Skin of body (tissue), 2 donors: ENCODE results near the gene KCNK13. TPM values are rescaled to one million over a fixed set of nuclear protein-coding genes. Genes with fewer than 3 reads are reported as not detected.
"Not testable (repeated sequence)": the region's sequence is repeated elsewhere in the genome, so short reads cannot be mapped to it uniquely, and the experiment has no call there.

ENCODE experiments used
- DNase-seq: peaks from one replicate; lab custom pipeline; 2025; lab: John Stamatoyannopoulos, UW
- total RNA-seq: library from RNA; depleted of rRNA; stranded (reverse); fragments of >200 nt; gene quantifications from one replicate; pipeline ENCODE4 v1.2.3, GENCODE V29; 2014

Gene KCNK13
- 0.39 TPM for total RNA-seq

DNA sequence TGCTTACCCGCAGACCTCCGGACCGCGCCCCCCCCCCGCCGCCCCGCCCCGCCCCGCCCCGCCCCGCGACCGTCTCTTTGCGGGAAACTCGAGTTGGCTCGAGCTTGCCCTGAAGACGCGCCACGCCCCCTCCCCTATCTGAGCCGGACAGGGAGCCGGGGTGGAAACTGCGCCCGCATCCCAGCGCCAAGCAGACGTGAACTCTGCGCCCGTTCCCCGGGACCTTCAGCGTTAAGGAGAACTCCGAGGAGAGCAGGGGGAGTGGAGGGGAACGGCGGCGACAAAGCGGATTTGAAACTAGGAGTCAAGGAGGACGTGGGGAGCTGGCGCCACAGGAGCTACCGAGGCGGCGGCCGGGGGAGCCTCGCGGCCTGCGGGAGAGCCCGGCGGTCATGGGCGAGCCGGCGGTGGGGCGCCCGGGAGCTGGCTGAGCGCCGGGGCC is at the start of gene KCNK13:
Gene KCNK13 (plus strand): TSS at position 310 of the 442 bp plus-strand sequence. CDS start 212 bp downstream, outside the sequence.
- no peak for DNase-seq

DNA sequence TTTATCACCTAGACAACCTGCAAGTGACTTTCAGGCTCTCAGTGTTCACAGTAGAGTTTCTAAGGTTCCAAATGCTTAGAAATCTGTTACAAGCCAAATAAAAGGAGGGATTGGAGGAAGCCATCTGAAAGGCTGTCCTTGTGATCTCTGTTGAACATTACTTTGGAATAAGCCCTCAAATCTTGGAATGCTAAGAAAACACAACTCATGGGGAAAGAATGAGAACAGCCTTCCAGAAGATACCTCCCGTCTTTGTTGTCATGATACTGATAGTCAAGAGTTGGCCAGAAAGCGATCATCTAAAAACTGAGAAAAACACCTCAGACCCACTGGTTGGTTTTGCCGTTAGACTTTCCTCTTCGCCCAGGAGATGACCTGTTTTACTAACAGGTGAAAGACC is 44.4 kb upstream of the KCNK13 start:
- DNase-seq = no peak

DNA sequence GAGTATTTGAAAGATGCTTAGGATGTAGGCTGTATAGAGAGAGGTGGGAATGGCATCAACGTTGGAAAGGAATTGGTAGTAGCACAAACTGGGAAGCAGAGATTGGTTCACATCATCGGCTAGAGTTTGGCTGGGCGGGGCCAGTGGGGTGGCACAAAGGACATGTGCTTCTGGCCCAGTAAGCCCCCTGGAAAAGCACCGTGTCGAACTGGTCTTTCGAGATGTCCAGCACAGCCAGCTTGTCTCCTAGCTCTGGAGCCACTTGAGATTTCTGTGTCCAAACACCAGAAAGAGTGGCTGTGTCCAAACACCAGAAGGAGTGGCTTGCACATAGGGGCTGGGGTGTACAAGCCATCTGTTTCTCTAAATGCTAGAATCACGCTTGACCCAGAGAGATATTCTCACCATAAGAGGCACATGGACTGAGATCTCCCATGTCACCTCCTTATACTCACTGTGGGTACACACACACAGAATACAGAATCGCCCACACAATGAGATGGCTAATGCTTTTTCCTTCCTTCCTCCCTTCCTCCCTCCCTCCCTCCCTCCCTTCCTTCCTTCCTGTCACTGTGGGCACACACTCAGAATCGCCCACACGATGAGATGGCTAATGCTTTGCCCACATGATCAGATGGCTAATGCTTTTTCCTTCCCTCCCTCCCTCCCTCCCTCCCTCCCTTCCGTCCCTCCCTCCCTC is 41.8 kb upstream of the KCNK13 start:
- no peak for DNase-seq

DNA sequence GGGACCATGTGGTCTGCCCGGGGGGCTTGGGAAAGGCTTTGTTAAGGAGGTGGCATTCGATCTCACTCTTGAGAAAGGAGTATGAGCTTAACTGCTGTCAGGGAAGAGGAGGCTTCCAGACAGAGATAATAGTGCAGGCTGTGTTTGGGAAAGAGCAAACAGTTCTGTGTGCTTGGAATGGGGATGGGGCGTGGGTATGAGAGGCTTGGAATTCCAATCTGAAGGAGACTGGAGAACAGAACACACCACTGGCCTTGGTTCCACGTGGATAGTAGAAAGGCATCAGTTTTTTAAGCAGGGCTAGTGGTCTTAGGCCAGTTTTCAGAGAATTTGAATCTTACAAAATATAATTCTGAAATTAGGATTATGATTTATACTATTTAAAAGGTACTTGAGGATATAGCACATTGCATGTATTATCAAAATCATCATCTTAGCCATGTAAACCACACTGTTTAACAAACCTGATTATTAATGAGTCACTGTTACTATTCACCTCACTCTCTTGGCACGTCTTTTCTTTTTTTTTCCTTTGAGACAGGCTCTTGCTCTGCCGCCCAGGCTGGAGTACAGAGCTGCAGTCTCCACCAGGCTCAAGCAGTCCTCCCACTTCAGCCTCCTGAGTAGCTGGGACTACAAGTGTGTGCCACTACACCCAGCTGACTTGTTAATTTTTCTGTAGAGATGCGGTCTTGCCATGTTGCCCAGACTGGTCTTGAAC is 38.5 kb upstream of the KCNK13 start:
- no peak for DNase-seq

DNA sequence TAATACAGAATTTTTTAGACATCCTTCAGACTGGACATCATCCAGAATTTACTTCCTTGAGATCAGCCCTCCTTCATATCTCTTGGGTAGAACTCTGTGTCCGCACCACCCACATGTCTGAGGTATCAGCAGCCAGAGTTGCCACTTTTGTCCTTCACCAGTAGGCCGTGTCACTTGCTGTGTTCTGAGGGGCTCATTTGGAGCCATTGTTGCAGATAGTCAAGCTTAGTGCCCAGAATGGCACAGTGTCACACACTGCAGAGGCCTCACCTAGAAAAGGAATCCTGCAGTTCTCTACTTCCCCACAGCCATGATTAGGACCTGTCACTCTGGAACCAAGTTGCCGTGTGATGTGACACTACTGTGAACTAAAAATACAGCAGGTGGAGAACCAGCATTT is 36.9 kb upstream of the KCNK13 start:
- no peak for DNase-seq

DNA sequence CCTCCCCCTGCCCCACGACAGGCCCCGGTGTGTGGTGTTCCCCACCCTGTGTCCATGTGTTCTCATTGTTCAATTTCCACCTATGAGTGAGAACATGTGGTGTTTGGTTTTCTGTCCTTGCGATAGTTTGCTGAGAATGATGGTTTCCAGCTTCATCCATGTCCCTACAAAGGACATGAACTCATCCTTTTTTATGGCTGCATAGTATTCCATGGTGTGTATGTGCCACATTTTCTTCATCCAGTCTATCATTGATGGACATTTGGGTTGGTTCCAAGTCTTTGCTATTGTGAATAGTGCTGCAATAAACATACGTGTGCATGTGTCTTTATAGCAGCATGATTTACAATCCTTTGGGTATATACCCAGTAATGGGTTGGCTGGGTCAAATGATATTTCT is 35.2 kb upstream of the KCNK13 start:
- not testable (repeated sequence) for DNase-seq

DNA sequence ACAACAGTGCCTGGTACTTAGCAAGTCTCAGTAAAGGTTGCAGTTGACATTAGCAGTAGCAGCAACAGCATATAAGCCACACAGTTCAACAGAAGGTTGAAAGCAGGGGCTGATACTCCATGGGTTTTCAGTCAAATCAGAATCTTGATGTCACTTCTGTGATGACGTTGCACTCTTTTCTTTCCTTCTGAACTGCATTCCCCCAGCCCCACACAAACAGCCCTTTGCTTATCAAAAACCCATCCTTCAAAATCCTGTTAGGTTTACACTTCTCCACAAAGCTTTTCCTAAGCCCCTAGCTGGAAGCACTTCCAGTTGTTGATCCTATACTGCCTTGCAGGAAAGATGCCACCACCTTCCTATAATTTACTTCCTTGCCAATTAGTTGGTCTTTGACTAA is 34.0 kb upstream of the KCNK13 start:
- DNase-seq = no peak

DNA sequence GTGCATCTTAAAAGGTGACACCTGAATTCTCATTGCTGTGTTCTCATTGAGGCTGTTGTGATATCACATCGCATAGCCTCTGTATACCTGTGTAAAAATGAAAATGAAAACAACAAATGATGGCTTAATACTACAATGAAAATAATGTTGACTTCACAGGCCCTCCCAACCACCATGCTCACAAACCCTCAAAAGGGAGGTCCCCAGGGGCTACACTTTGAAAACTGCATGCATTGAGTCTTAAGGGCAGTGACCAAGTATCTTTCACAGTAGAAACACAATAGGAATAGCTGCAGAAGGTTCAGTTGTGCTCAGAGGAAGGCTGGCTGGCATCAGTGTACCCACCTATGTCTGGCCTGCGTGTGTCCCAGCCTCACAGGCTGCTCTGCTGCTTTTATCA is 27.6 kb upstream of the KCNK13 start:
- DNase-seq = no peak

DNA sequence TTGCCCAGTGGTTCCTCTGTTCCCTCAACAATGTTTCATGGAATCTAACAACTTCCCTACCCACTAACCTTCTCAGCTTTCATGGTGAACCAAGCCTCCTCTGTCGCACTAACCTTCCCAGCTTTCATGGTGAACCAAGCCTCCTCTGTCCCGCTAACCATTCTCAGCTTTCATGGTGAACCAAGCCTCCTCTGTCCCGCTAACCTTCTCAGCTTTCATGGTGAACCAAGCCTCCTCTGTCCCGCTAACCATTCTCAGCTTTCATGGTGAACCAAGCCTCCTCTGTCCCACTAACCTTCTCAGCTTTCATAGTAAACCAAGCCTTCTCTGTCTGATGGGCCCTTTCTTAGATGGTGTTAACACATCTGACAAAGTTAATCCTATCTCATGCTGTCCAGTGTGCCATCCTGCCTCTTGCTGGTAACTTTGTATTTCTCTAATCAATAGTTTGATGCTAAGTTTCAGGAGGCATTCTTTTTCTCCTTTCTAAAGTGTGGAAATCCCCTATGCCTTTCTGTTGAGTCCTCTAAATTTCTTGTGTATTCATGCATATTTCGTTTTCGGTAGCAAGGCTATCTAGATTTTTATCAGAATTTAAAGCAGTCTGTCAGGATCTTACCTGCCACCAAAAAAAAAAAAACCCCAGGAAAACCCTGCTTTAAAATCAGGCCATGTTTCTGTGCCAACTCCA is 26.8 kb upstream of the KCNK13 start:
- no peak for DNase-seq

DNA sequence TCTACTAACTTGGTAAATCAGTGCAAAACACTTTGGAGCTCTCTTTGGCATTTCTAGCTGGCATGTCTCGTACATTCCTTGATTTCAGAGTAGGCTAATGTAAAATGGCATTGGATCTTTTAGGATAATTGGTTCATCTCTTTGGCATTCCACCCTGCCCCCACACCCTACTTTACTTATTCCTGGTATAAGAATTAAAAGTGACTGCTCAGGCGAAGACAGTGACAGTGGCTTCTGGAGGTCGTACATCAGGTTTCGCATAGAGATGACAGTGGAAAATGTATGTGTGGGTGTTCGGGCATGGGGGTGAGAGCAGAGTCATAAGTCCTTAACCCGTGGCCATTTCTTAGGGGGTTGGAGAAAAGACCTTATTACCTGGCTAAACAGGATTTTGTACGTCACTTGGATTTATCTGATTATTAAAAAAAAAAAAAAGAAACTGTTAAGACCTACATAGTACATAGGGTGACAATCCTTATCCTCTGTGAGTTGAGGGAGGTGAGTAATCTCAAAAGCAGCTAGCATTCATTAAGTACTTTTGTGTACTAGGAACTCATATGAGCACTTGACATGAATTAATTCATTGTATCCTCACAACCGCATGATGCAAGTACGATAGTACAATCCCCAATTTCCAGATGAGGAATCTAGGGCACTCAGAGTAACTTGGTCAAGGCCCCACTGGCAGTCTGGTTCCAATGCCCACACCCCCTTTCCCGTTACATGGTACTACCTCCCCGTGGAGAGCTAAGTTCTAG is 22.4 kb upstream of the KCNK13 start:
- DNase-seq = no peak

DNA sequence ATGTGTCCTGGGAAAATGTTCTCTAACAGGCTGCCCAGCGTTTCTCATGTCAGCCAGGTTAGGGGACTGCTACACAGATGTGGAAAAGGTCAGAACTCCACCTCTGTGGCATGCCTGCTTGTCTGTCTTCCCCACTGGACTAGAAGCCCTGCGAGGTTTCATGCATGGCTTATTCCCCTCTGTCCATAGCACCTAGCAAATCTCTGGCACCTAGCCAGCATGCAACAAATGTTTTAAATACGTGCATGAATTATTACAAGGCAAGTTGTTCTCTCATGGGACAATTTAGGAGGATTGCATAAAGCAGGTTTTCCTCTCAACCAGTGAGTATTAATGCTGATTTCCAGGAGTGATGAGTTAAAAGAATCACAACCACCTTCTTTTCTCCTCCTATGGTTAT is 21.4 kb upstream of the KCNK13 start:
- DNase-seq = no peak

DNA sequence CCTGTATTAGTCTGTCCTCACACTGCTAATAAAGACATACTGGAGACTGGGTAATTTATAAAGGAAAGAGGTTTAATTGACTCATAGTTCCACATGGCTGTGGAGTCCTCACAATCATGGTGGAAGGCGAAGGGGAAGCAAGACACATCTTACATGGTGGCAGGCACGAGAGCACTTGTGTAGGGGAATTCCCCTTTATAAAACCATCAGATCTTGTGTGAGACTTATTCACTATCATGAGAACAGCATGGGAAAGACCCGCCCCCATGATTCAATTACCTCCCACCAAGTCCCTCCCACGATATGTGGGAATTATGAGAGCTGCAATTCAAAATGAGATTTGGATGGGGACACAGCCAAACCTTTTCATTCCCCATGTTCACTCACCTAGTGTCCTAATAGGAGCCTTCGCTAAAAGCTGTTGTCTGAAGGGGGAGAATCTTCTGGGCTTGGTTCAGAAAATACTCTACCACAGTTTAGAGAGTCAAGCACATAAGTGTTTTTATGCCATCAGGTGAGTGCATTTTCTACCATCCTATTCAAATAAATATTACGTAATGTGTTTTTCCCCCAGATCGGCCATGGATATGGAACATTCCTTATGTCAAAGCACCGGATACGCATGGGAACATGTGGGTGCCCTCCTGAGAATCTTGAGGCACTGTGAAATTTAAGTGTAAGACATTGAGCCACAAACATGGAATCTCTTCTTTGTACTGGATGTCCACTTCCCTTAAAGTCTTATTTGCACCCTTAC is 19.1 kb upstream of the KCNK13 start:
- no peak for DNase-seq

DNA sequence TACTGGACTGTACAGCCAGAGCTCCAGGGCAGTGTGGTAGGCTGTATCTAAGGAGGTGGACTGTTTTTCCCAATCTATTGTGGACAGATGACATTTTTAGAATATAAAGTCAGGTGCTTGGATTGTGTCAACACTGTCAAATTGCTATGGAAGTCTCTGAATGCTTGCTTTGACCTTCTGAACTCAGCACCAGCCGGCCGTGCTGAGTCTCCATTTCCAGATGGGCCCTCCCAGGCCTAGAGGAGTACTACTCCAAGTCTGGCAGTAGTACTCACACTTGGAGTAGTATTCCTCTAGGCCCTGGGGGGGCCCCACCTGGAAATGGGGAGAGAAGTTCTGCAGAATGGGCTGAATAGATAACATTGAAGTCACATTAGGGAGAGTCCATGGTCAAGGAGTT is 16.2 kb upstream of the KCNK13 start:
- DNase-seq = no peak

DNA sequence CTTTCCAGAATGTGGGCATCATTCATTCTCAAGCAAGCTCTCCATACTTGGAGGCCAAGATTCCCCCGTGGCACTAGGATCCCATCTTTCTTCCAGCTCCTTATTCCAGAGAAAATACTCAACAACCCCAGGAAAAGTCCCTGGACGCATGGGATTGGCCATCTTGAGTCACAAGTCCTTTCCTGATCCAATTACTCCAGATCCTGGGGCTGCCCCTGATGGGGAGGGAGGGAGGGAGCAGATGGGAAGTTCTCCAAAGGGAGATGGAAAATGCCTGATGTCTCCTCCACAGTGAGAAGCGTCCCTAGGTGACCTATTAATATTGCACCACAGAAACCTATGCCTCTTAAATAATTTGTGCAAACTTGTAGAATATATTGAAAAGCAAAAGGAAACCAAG is 12.4 kb upstream of the KCNK13 start:
- DNase-seq = no peak

DNA sequence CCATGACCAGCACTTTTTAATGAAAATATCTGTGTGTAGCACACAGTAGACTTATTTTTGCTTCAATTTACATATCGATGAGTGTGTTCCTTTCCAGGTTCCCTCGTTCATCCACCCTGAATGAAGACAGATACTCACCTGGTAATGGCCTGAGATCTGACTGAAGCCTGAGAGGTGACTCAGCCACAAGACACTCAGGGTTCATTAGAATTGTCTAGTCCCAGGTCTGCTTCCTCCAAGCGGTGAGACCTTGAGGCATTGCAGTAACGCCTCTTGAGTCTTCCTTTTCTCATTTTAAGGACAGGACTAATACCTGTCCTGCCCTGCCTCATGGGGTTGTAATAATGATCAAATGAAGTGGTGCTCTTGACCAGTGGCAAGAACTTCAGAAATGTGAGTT is 11.5 kb upstream of the KCNK13 start:
- DNase-seq = no peak

DNA sequence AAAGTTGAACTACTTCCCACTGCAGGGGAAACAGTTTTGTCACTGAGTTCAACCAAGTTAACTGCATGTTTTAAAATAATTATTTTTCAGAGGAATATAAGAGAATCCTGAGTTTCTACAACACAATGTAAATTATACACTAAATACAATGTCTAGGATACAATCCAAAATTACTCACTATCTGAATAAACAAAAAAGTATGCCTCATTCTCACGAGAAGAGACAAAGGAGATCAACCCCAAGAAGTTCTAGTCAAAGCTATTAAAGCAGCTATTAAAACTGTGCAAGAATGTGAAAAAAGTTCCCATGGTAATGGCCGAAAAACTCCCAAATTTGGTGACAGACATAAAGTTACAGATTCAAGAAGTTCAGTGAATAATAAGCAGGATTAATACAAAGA is 8.8 kb upstream of the KCNK13 start:
- DNase-seq = no peak

DNA sequence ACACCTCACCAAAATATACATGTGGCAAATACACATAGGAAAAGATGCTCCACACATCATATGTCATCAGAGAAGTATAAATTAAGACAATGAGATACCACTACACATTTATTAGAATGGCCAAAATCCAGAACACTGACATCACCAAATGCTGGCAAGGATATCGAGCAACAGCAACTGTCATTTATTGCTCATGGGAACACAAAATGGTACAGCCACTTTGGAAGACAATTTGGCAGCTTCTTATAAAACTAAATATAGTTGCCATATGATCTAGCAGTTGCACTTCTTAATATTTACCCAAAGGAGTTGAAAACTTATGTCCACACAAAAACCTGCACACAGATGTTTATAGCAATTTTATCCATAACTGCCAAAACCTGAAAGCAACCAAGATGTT is 7.0 kb upstream of the KCNK13 start:
- DNase-seq = no peak

DNA sequence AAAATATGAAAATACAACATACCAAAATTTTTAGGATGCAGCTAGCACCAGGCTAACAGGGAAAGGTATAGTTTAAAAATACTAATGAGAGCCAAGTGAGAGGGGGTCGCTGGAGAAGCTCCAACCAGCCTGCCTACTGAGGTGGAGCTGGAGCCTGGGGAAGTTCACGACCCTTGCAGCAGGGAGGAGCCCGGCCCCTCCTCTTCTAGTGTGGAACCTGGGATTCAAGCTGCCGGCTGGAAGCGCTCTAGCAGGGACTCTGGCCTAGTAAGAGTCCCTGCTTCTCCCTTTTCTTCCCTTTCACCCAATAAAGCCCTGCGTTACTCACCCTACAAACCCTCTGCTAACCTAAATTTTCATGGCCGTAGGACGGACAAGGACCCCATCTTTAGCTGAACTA is 5.0 kb upstream of the KCNK13 start:
- no peak for DNase-seq

DNA sequence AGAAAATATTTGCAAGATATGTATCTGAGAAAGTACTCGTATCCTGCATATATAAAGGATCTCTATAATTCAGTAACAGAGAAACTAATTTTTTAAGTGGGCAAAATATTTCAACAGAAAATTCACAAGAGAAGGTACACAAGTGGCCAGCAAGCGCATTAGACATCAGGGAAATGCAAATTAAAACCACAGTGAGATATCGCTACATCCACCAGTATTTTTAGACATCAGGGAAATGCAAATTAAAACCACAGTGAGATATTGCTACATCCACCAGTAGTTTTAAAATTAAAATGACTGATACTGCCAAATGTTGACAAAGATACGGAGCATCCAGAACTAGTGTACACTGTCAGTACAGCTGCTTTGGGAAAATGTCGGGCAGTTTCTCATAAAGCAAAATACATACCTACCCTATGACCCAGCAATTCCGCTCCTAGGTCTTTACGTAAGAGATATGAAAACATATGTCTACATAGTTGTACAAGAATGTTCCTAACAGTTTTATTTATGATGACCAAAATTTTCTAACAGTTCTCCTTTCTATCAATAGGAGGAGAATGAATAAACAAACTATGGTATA is 2.8 kb upstream of the KCNK13 start:
- DNase-seq = no peak

DNA sequence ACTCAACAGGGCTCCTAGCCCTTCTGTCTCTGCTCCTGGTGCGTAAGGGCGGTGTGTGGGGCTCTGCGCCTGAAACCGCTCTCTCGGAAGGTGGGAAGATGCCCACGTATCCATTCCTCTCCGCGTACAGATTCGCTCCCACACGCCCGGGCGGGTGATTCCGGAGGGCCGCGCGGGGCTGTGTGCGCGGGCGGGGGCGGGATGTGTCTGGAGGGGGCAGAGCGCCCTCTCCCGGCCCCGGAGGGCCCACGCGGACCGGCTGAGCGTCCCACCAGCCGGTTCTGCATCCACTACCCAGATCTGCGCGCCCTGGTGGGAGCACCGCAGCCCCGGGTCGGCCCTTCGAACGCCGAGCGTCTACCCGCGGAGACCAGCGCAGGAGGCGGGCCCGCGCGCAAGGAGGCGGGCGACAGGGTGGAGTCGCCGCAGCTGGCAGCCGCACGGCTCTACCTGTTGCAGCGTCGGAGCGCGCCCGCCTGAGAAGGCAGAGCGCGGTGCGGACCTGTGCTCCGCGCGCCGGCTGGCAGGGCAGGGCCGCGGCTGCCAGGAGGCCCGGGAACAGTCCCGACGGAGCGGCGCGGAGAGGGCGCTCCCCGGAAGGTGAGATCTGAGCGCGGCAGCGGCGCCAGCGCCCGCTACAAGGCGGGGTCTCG is 1.4 kb upstream of the KCNK13 start:
- no peak for DNase-seq
